Hematopoietic multipotent progenitor cell treated with erythropoietin and hydrocortisone succinate and interleukin-3 and kit ligand, for 17 days (in vitro differentiated cells): ENCODE results near the gene BUB3.
"Not testable (repeated sequence)": the region's sequence is repeated elsewhere in the genome, so short reads cannot be mapped to it uniquely, and the experiment has no call there.

Source experiments
- DNase-seq: peaks from one replicate; pipeline ENCODE4 v3.0.0-alpha.2; 2015; ENCODE audit warnings: low spot score

The BUB3 gene

DNA sequence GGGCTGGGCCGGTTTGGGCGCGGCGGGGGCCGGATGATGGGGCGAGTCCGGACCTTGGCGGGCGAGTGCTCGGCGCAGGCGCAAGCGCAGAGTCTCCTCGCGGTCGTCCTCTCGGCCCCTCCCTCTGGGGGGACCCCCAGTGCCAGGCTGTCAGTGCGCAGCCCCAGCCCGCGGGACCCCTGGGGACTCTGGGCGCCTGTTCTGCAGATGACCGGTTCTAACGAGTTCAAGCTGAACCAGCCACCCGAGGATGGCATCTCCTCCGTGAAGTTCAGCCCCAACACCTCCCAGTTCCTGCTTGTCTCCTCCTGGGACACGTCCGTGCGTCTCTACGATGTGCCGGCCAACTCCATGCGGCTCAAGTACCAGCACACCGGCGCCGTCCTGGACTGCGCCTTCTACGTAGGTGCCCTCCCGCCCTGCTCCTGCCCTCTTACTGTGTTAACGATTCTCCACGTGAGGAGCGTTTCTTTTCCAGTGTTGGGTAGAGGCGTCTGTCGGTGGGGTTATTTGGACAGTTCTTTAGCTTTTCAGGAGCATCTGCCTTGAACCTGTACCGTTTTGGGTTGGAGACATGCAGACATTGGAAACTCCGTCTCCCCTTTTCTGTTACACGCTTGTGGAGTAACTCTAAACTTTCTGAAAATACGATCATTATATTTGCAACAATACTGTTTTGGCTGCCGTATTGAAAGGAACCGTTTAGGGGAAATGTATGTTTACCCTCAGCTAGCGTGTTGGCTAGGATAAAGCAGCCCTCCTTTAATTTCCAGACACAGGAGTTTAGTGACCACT lies 706 bp downstream of the BUB3 start:
- DNase-seq = peak; percentile 62

DNA sequence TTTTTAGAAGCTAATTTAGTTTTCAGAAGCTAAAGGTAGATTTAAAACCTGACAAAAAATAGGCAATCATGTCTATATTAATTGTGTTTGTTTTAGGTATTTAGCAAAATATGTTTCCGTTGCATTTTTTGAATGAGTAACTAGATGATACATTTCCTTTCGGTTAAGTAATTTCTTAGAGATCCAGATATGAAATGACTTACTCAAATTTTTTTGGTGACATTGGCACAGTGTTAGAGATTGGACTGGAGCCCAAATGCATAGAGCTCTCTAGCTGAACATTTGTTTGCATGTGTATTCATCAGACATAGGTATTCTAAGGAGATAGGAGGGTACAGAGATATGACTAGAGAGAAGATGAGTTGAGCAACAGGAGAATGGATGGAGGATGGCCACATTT lies 1.9 kb downstream of the BUB3 start:
- DNase-seq = peak; percentile 24

DNA sequence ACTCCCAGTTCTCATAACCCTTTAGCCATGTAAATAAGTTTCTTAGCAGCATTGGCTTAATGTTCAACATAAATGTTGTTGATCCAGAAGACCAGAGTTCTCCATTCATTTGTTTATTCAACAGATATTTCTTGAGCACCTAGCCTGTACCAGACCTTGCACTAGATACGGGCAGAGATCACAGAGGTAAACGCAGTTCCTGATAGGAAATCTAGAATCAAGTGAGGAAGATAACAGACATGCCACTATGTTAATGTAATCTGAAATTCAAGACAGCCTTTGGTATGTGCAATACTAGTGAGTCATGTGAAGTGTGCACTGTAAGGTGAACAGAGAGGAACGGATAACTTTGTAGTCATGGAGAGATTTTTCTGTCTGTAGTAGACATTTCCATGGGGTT lies 3.0 kb downstream of the BUB3 start:
- DNase-seq = no peak

DNA sequence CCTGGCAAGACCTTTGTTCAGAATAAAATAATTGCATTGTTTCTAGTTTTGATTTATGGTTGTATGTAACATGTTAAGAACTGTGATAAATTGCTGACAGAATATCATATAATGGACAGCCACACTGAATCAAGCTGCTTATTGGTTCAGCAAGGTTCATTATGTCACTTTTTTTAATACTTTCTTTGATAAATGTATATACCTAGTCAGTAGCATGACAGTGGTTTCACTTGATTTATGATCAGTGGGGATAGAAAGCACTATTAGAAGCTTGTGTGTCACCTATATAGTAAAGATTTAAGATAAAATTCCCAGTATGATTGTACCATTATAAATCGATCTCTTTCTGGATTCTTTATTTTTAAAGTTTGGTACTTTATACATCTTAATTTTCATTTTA lies 4.5 kb downstream of the BUB3 start:
- no peak for DNase-seq

DNA sequence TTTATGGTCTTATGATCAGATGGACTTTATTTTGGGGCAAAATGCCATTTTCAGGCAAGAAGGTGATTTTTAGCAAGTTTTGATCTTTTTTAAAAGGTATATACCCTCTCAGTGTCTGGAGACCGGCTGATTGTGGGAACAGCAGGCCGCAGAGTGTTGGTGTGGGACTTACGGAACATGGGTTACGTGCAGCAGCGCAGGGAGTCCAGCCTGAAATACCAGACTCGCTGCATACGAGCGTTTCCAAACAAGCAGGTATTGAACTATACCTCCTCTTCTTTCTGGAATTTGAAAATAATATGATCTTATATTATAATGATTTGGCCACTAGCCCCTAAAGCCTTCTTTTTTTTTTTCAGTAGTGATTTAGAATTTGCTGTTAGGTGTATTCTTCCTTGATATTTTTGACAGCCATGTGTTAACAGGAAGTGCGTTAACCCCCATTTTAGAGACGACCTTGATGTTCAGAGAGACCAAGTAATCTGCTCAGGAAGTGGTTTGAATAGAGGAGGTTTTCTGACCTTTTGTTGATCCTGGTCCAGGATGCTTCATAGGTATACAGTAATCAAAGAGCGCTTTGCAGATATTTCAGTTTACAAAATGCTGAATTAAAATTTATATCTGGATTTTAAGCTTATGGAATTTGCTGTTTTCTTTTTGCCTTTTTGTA lies 6.2 kb downstream of the BUB3 start:
- no peak for DNase-seq

DNA sequence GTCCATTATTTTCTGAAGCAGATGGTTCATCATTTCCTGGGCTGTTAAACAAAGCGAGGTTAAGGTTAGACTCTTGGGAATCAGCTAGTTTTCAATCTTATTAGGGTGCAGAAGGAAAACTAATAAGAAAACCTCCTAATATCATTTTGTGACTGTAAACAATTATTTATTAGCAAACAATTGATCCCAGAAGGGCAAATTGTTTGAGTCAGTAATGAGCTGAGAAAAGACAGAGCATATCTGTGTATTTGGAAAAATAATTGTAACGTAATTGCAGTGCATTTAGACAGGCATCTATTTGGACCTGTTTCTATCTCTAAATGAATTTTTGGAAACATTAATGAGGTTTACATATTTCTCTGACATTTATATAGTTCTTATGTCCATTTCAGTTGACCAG lies 10.1 kb downstream of the BUB3 start:
- DNase-seq = no peak

DNA sequence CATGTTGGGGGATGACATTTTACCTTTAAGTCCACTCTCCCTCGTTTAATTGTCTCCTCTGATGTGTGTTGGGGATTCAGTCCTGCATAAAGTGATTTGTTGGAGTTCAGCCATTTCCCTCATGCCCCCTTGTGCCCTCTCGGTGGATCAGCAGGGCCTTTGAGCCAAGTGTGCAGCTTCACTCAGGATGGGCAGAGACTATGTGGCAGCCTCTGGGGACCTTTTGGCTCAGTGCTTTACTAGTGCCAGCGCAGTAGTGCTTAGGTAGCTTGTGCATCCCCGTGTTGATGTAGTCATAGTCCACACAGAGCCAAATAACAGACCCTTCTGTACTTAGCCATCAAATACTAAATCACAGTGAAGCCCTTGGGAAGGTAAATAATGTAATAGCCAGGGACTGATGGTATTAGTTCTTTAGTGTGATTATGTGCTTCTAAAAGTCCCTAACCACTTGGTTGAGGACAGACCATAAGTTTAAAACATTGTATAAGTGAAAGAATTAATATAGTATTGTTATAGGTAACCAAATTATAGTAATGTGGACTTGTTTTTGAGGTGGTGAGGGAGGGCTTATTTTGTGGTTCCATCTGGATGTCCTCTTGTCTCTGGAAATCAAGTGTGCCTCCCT lies 11.4 kb downstream of the BUB3 start:
- no peak for DNase-seq

DNA sequence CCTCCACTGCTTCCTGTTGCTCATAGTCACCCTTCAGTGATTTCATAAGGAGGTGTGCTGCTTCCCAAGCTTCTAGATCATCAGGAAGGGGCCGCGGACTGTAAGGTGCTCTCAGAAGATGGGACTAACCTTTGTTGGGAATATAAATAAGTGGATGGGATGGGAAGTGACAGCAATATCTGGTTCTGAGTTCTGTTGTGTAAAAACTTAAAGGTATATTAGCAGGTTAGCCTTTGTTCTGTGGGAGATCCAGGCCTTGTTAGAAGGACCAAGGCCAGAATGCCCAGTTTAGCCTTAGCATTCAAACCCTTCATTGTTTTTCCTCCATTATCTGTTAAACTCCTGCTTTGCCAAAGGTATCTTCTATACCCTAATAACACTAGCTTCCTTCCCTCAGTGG lies 12.4 kb downstream of the BUB3 start:
- DNase-seq = no peak

DNA sequence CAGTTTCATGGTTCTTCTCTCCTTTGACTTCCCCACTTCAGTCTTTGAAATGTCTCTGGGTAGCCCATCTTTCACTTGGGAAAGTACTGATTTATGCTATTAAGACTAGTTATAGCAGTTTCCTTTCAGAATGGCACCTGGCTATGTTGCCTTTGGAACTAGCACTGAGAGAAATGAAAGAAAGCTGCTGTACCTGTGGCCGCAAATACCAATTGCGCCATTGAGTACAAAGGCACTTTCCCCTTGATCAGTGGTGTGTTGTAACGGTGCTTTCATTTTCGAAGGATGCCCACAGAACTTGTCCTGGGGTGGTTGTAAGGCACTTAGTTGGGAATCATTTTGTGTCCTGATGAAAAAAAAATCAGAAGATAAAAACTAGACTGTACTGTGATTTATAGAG lies 16.8 kb downstream of the BUB3 start:
- no peak for DNase-seq

DNA sequence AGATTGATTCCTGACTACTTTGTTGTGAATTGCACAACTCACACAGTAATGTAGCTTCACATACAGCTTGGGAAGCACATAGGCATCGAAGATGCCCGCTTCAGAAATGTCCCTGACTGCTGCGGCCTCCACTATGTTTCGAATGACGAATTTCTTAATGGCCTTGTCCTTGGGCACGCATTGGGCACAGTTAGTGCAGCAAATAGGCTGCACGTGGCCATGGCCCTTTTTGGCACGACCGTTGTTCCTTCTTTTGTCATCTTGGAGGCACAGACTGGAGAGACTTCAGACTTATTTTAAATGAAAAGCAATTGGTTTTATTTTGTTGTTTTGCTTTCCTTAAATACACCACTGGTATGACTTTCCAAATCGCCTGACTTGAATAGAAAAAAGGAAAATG lies 17.4 kb downstream of the BUB3 start:
- DNase-seq = not testable (repeated sequence)

DNA sequence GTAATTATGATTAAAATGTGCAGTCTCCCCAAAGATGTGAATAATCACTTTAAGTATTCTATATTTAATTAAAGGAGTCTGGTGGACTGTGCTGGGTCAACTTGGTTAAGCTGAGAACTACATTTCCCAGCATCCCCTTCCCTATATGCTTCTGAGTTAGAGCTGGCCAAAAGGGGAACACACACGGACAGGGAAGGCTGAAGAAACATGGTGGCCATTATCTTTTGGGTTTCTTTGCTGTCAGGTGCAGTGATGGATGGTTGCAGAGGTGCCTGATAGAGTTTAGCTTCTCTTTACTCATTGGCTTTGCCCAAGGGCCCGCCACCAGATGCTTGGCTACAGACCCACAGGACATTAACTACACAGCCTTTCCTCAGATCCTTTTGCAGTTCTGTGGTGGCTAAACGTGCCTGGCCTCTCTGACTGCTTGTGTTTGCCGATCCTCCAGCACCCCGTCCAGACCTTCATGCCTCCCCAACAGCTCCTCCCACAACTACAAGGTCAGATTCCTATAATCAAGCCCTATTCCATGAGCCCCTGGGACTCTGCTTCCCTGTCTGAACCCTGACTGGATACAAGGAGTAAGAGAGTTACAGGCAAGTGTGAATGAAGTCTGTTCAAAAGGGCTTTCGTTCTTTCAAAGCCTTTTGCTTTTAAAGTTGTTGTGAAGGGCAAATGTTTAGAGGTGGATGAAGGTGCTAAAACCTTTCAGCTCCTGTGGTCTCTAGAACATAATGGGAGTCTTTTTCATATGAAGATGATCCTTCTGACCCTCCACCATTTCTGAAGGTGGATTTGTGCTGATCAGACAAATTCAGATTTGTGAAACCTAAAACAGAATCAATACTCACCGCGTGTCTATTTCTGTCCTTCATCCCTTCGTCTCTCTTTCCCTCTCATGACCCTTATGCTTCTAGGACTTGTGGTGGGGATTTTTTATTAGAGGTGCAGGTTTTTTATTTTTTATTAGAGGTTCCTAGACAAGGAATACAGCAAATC lies 21.5 kb downstream of the BUB3 start:
- no peak for DNase-seq

DNA sequence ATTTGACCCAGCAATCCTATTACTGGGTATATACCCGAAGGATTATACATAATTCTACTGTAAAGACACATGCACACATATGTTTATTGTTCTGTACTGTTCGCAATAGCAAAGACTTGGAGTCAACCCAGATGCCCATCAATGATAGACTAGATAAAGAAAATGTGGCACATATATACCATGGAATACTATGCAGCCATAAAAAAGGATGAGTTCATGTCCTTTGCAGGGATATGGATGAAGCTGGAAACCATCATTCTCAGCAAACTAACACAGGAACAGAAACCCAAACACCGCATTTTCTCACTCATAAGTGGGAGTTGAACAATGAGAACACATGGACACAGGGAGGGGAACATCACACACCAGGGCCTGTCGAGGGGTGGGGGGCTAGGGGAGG lies 24.2 kb downstream of the BUB3 start:
- not testable (repeated sequence) for DNase-seq

DNA sequence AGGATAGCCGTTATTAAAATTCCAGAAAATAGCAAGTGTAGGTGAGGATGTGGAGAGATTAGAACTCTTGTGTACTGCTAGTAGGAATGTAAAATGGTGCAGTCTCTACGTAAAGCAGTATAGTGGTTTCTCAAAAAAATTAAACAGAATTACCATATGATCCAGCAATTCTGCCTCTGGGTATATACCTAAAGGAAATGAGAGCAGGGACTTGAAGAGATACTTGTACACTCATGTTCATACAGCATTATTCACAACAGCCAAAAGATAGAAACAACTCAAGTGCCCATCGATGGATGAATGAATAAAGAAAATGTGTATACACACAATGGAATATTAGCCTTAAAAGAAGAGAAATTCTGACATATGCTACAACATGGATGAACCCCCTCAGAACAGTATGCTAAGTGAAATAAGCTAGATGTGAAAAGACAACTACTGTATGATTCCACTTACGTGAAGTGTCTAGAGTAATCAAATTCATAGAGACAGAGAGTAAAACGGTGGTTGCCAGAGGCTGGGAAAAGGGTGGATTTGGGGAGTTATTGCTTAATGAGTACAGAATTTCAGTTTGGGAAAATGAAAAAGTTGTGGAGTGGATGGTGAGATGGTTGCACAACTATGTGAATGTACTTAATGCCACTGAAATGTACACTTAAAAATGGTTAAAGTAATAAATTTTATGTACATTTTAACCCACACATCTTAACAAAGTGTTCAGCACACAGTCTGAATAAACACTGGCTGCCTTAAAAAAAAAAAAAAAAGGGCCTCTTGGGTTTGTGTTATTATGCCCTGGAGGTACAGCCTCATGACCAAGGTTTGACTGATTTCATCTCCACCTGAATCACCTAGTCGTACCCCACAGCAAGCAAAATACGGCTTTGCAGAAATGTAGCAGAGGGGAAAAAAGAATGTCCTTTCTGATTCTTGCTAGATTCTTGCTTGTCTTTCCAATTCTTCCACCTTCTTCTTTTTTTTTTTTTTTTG lies 26.2 kb downstream of the BUB3 start:
- DNase-seq = no peak

DNA sequence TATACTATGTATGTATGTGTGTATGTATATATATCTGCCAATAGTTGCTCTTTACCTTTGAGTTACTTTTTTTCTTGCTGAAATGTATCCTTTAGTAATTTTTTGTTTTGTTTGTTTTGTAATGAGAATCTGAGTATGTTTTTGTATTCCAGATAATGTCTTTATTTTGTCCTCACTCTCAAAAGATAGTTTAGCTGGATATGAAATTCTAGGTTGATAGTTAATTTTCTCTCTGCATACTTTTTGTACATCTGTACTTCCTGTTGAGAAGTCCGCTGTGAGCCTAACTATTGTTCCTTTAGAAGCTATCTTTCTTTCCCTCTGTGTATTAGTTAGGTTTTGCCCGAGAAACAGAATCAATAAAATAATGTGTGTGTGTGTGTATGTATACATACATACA lies 29.5 kb downstream of the BUB3 start:
- DNase-seq = no peak

DNA sequence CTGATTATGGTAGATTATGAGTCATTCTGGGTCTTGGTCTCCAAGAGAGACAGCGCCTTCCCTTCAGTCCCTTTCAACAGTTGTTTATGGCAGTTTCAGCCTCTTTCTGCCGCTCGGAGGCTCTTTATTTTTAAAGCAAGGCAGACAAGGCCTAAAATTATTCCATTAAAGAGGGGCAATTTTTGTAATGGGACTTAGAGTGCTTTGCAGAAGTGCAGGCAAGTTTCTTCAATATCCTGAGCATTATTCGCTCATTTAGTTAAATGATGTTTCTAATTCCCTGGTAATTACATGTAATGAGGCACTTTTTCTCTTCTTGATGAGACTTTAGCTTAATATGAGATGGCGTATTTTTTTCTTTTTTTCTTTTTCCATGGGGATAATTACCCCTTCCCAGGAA lies 33.6 kb downstream of the BUB3 start:
- no peak for DNase-seq

DNA sequence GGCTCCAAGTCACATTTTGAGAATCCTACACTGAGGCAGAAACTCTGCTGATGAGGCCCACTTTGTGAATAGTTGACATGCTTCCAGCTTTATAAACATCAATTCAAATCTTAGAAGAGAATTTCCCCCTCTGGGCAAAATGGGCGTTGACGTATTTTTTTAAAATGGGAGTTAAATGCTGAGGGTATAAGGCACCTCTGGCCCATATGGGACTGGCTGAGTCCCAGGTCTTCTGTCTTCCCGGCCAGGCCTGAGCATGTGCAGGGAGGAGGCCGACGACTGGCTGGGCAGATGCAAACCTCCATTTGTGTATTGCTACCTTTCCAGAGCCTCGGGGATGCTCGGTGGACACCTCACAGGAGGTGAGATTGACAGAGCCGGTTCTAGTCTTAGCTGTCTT lies 37.7 kb downstream of the BUB3 start:
- no peak for DNase-seq

DNA sequence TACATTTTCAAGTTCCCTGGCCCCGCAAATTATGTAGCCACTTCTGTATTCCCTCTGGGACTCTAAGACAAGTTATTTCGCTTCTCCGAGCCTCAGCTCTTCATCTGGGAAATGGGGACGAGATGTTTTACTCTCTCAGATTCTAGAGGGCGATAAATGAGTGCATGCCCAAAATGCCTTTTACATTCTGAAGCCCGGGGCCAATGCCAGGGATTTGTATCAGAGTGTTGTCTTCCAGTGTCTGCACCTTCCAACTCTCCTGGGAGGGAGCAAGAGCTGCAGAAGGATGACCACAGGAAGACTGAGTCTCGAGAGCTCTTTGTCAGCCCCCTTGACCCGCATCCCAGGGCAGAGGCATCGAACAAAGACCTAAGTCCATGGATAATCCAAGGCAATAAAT lies 39.9 kb downstream of the BUB3 start:
- DNase-seq = no peak

DNA sequence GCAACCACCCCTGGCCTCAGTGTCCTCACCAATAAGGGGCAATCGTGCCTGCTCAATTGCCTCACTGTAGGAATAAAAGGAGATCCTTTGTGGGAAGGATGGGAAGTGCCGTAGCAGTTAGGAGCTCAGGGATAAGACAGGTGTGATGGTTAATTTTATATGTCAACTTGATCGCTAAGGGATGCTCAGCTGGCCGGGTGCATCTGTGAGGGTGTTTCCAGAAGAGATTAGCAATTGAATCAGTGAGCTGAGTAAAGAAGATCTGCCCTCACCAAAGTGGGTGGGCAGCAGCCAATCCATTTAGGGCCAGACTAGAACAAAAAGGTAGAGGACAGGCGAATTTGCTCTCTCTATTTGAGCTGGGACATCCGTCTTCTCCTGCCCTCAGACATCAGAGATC lies 46.3 kb downstream of the BUB3 start:
- DNase-seq = no peak

DNA sequence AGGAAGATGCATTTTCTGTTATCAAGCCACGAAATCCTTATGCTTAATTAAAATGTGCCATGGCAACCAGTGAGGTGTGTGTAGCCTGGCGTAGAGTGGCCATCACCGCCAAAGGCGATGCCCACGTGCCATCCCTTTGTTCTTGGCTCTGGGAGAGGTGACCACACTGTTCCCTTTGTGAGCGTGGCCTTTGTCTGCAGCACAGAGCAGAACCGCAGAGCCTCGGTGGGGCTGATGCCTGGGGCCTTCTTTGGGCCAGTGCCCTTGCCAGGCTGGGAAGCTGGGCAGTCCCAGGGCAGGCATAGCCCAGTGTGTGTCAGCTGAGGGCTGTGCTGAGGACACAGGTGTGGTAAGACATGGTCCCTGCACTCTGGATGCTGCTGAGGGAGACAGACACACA lies 48.3 kb downstream of the BUB3 start:
- DNase-seq = no peak

DNA sequence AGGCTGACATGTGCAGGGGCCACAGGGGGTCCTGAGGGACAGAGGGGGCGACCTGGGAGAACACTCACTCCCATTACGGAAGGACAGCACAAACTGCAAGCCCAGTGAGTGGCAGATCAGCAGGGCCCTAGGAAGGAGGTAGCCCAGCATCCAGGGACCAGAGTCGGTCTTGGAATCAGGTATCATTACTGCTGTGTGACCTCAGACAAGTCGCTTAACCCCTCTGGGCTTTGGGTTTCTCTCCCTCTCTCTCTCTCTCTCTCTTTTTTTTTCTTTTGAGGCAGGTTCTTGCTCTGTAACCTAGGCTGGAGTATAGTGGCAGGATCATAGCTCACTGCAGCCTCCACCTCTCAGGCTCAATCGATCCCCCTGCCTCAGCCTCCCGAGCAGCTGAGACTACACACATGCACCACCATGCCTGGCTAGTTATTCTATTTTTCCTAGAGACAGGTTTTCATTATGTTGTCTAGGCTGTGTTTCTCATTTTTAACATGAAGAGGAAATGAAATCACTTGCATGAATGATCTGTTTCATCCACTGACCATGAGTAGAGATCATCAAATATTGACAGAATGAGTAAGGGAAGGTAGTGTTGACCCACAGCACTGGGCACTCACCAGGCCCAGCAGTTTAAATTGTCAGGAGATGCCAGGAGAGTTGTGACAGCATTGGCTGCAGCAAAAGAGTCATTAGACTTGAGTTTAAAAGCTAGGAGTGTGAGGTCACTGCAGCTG lies 49.4 kb downstream of the BUB3 start:
- no peak for DNase-seq
